ENCODE data around the gene ALPL. TPM values are rescaled to one million over a fixed set of nuclear protein-coding genes. Genes with fewer than 3 reads are reported as not detected.

The ALPL gene
- total RNA-seq, 4 donors from 2014 or later, result 5.3 to 52.8 (median 16.8) TPM

- TF ChIP-seq CTCF (IDR thresholded peaks at IDR 0.05), result no peak
- no peak for DNase-seq (ENCODE audit: low spot score)
- ATAC-seq (ENCODE audit: low FRiP score), result no peak
These were observed 23.3 kb downstream of the ALPL start for GRCh38 chr1:21532496-21532895.

GRCh38 chr1:21532992-21533534 lies 23.8 kb downstream of the ALPL start:
- no peak for DNase-seq (ENCODE audit: low spot score)
- no peak for TF ChIP-seq CTCF (IDR thresholded peaks at IDR 0.05)
- no peak for ATAC-seq (ENCODE audit: low FRiP score)

- no peak for ATAC-seq (ENCODE audit: low FRiP score)
- no peak for TF ChIP-seq CTCF (IDR thresholded peaks at IDR 0.05)
- DNase-seq (ENCODE audit: low spot score), result no peak
These were observed 24.9 kb downstream of the ALPL start for GRCh38 chr1:21534146-21534545.

- no peak for TF ChIP-seq CTCF (IDR thresholded peaks at IDR 0.05)
- ATAC-seq (ENCODE audit: low FRiP score), result no peak
- no peak for DNase-seq (ENCODE audit: low spot score)
These were observed 25.6 kb downstream of the ALPL start for GRCh38 chr1:21534674-21535378.

- no peak for TF ChIP-seq CTCF (IDR thresholded peaks at IDR 0.05)
- ATAC-seq (ENCODE audit: low FRiP score), result no peak
- no peak for DNase-seq (ENCODE audit: low spot score)
These were observed 27.0 kb downstream of the ALPL start for GRCh38 chr1:21536218-21536617.

- TF ChIP-seq CTCF (IDR thresholded peaks at IDR 0.05), result no peak
- ATAC-seq (ENCODE audit: low FRiP score) (peak; percentile 12), DNase-seq (ENCODE audit: low spot score) (no peak)
These were observed 28.3 kb downstream of the ALPL start for GRCh38 chr1:21537511-21537931.

All from omental fat pad (tissue), 4 donors.